ENCODE results near the gene AWAT1.

- TF ChIP-seq, protein P1, sequence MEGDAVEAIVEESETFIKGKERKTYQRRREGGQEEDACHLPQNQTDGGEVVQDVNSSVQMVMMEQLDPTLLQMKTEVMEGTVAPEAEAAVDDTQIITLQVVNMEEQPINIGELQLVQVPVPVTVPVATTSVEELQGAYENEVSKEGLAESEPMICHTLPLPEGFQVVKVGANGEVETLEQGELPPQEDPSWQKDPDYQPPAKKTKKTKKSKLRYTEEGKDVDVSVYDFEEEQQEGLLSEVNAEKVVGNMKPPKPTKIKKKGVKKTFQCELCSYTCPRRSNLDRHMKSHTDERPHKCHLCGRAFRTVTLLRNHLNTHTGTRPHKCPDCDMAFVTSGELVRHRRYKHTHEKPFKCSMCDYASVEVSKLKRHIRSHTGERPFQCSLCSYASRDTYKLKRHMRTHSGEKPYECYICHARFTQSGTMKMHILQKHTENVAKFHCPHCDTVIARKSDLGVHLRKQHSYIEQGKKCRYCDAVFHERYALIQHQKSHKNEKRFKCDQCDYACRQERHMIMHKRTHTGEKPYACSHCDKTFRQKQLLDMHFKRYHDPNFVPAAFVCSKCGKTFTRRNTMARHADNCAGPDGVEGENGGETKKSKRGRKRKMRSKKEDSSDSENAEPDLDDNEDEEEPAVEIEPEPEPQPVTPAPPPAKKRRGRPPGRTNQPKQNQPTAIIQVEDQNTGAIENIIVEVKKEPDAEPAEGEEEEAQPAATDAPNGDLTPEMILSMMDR (optimal IDR thresholded peaks at IDR 0.05 in 1 of 3, IDR thresholded peaks at IDR 0.05 in 1 of 3, conservative IDR thresholded peaks at IDR 0.05 in 1 of 3; ENCODE audit: extremely low read depth in 1 of 3, insufficient read depth in 2 of 3, low read length in 3 of 3), result no peak
- TF ChIP-seq EZH2 (IDR thresholded peaks at IDR 0.05; ENCODE audit: low read length), result no peak
Observed at GRCh38 chrX:70260104-70260503, 25.6 kb downstream of the AWAT1 start, which contains the start of gene P2RY4.

Measured in keratinocyte (primary cell).